ENCODE data around the gene TOMM20. TPM values are rescaled to one million over a fixed set of nuclear protein-coding genes. Genes with fewer than 3 reads are reported as not detected.
"Not testable (repeated sequence)": the region's sequence is repeated elsewhere in the genome, so short reads cannot be mapped to it uniquely, and the experiment has no call there.

TOMM20 gene
- total RNA-seq, 1 donor from 2014 or later = 70.3 TPM

DNA sequence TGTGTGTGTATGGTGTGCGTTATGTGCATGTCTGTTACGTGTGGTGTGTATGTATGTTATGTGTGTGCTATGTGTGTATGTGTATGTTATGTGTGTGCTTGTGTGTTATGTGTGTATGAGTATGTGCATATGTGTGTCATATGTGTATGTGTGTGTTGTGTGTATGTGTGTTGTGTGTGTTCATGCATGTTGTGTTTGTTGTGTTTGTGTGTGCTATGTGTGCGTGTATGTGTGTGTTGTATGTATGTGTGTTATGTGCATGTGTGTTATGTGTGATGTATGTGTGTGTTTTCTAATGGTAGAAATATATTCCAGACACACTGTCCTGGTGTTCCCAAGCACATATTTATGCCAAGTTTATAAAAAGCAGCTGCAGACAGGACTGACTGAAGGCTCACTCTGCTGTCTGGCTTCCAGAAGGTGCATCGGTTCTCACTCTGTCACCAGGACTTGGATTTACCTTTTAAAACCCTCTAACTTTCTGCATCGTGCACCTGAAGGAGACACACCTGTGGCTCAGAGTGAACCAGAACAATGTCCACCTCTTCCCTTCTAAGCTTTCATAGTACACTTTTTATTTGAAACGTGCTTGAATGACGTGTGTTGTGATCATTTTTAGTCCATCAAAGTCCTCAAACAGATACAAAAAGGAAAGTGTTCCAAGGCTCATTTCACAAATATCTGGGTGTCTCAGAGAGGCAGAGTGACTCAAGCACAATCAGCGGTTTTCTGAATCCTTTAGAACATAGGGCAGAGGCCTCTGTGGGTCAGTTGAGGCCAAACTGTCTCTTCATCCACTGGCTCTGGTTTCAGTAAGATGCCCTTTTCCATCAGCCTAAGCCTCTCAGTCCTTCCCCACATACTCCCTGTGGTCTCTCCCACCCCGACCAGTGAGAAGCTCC lies 49.9 kb downstream of the TOMM20 start:
- no peak for DNase-seq (ENCODE audit: low spot score)

DNA sequence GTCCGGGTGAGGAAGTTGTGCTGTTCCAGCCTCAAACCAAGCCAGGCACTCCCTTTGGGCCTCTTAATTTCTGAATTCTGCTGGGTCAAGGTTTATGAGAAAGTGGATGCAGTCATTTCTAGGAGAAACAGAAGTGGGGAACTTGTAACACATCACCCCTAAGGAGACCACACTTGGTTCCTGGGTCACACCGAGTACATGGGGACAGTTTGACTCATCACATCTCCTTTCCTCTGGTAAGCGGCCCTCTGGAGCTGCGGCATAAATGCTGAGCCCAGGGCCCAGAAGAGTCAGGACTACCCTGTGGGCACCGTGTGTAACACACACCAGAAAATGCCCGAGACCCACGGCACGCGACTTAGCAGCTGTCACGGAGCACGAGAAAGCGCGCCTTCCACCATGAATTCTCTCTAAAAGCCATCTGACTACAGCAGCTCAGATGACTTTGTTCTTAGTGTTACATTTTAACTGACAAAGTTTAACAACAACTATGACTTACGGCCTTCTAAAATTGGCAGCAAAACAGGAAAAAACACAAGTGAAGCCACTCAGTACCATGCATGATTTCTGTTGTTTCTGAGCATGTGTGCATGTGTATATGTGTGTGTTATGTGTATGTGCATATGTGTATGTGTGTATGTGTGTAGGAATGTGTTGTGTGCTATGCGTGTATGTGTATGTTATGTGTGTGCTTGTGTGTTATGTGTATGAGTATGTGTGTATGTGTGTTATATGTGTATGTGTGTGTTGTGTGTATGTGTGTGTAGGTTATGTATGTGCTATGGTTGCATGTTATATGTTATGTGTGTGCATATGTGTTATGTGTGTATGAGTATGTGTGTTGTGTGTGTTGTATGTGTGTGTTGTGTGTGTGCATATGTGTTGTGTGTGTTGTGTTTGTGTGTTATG lies 50.8 kb downstream of the TOMM20 start:
- DNase-seq (ENCODE audit: low spot score) = no peak

DNA sequence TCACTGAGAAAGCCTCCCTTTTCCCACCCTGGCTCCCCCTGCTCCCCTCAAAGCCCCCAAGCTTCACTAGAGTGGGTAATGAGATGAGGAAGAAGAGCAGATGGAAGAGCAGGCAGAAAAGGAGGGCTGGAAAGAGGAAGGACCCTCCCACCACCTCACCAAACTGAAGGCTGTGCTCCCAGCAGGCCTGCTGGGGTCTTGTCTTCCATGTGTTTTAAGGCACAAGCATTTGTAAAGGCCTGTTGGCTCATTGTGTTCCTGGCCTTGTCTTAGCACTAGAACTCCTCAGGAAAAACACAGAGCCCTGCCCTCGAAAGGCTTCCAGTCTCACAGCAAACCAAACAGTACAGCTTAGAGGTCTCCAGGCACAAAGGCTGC lies 51.5 kb downstream of the TOMM20 start:
- DNase-seq (ENCODE audit: low spot score) = no peak

DNA sequence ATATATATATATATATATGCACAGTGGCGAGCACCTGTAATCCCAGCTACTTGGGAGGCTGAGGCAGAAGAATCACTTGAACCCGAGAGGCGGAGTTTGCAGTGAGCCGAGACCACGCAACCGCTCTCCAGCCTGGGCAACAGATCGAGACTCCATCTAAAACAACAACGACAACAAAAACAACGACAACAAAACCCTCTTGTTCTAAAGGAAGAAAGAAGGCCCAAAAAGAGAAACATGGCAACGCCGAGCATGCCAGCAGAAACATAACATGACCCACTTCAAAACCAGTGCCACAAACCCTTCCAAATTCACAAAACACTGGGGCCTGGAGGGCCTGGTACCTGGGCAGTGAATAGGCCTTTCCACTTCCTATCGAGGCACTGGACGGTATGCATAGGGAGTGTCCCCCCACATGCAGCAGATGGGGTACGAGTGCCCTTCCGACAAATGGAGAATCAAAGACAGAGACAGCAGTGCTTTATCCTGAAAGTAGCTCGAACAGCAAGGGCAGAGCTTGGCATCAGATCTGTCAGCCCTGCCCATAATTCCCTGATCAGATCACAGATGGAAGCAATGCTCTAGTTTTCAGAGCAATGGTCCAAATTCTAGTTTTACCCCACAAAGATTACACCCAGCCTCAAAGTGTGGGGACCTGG lies 52.0 kb downstream of the TOMM20 start:
- DNase-seq (ENCODE audit: low spot score) = no peak

DNA sequence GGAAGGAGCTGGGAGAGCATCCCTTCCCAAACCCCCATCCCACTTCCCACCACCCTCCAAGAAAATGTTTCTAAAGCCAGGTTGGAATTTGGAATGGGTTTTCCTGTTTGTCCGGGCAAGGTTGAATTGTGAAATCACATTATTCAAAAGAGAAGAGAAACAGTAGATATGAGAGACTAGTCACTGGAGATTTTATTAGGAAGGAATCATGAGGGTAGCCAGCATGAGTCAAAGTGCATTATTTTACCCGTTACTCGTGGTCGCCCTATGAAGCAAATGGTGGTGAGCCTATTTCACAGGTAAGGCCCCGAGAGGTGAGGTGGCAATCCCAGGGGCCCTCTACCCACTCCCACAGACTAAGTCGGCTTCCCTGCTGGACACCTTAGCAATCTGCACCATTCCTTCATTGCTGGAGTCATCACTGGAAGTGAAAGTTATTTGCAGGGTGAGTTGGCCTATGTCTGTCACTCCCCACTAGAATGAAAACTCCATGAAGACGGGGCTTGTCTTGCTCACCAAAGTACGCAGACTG lies 52.8 kb downstream of the TOMM20 start:
- DNase-seq (ENCODE audit: low spot score) = no peak

DNA sequence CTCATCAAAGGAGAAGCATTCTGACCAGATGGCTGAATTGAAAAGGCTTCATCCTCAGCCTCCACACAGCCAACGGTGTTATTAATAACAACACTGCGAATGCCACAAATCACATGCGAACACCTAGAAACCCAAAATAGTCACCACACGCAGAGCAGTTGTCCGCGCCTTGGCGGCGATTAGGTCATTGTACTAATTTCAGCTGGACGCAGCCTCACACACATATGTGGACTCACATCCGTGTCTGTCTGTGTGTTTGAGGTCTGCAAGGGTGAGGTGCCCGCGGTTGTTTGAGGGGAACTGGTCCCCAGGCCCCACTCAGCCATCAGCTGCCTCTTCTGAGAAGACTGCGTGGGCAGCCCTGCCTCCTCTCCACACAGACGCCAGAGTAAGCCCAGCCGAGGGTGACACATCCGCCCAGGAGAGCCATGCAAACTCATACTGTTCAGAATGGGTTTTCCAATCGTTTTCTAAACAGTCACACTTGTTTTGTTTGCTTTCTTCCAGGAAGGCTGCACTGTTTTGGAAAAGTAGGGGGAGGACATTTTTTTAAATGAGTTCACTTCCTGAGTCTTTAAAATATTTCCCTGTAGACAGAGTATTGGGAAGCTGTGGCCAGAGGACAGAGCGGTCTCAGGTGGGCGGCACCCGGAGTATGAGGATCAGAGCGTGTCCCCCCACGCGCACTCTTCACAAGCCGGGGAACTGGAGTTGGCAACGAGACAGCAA lies 53.4 kb downstream of the TOMM20 start:
- DNase-seq (ENCODE audit: low spot score) = peak; percentile 49

DNA sequence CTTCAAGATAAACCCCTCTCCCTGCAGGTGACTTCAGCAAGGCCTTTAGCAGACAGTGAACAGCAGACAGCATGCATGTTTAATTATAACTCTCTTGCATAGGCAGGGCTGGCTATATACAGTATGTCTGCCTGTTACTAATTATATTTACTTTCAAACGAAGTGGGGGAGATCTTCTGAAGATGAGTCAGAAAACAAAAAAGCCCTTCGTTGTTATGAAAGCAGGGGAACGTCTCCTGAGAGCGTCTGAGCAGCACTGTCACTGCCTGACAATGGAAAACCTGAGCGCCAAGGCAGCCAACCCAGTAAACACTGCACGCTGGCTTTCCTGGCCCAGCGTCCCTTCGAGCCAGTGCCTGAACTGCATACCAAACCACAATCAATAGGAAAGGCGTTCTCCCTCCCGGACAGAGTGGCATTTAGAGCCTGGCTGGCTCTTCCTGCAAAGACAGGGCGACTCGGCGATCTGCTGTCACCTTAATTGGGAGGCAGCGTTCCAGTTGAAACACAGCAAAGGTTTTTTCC lies 54.1 kb downstream of the TOMM20 start:
- peak; percentile 79 for DNase-seq (ENCODE audit: low spot score)

DNA sequence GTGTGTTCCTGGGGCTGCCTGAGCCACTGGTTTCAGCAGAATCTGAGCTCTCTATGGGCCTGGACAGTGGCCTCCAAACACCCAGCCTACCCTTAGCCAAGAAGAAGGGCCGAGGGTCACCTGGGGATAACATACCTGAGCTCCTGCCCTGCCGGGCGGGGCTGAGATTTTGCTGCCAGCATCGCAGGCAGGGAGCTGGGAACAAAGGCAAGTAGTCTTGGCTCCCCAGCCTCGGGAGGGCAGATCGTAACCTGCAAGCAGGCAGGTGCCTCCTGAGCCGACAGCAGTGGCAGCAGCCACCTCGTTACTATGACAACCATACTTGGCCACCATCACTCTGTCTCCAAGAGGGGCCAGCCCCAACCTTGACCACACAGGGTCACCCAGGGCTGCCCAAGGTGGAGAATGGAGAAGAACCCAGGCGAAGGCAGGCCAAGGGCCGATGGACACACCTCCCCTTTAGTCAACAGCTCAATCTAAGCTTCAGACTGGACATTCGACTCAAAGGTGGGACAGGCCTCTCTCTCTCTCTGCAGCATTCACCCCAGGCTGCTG lies 54.6 kb downstream of the TOMM20 start:
- peak; percentile 74 for DNase-seq (ENCODE audit: low spot score)

DNA sequence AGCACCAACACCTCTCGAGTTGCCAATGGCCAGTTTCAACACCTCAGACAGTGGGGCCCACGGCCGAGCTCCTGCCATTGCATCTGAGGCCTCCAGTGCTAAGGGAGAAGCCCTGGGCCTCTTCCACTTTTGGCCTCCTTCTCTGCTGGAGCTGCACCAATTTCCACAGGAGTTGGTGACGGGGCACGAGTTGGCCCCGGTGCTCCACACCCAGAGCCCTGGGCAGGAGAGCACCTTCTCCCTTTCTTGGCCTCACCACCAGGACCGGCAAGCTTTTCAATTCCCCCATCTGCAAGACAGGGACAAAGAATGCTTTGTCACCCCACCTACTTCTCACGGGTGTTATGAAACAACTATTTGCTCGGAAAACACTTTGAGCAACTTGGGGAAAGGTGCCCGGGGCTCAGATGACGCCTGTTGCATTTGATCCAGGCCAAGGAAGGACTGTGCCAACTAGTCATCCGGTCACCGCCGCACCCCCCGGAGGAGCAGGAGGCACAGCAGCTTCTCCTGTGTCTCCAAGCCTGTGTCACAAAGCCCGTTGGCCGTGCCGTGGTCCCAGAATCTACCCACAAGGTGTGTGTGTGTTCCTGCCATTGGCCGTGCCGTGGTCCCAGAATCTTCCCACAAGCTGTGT lies 55.2 kb downstream of the TOMM20 start:
- DNase-seq (ENCODE audit: low spot score) = peak; percentile 87

DNA sequence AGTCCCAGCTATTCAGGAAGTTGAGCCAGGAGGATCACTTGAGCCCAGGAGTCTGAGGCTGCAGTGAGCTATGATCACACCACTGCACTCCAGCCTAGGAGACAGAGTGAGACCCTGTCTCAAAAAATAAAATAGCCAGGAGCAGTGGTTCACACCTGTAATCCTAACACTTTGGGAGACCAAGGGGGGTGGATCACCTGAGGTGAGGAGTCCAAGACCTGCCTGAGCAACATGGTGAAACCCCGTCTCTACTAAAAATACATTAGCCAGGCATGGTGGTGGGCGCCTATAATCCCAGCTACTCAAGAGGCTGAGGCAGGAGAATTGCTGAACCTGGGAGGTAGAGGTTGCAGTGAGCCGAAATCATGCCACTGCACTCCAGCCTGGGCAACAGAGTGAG lies 56.1 kb downstream of the TOMM20 start:
- DNase-seq (ENCODE audit: low spot score) = not testable (repeated sequence)

DNA sequence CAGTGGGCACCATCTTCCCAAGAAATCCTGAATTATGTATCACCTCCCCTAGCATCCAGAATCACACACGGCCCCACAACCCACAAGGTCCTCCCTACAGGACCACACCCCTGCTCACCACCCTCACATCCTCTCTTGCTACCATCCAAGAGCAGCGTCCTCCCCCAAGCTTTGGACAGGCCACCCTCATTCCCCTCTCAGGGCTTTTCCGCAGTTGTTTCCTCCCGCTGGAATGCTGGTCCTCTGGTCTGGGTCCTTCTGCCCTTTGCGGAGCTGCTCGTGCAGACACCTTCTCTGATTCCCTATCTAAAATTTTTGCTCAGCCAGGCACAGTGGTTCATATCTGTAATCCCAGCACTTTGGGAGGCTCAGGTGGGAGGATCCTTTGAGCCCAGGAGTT lies 56.5 kb downstream of the TOMM20 start:
- DNase-seq (ENCODE audit: low spot score) = no peak

DNA sequence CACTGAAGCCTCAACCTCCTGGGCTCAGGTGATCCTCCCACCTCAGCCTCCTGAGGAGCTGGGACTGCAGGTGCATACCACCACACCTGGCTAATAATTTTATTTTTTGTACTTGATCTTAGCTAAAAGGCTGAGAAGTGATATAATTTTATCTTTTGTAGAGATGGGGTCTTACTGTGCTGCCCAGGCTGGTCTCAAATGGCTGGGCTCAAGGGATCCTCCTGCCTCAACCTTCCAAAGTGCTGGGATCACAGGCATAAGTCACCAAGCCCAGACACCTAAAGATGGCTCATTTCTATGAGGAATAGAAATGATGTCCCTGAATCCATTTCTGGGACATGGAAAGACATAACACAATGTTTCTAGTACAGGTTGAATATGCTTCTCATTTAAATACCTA lies 57.8 kb downstream of the TOMM20 start:
- no peak for DNase-seq (ENCODE audit: low spot score)

DNA sequence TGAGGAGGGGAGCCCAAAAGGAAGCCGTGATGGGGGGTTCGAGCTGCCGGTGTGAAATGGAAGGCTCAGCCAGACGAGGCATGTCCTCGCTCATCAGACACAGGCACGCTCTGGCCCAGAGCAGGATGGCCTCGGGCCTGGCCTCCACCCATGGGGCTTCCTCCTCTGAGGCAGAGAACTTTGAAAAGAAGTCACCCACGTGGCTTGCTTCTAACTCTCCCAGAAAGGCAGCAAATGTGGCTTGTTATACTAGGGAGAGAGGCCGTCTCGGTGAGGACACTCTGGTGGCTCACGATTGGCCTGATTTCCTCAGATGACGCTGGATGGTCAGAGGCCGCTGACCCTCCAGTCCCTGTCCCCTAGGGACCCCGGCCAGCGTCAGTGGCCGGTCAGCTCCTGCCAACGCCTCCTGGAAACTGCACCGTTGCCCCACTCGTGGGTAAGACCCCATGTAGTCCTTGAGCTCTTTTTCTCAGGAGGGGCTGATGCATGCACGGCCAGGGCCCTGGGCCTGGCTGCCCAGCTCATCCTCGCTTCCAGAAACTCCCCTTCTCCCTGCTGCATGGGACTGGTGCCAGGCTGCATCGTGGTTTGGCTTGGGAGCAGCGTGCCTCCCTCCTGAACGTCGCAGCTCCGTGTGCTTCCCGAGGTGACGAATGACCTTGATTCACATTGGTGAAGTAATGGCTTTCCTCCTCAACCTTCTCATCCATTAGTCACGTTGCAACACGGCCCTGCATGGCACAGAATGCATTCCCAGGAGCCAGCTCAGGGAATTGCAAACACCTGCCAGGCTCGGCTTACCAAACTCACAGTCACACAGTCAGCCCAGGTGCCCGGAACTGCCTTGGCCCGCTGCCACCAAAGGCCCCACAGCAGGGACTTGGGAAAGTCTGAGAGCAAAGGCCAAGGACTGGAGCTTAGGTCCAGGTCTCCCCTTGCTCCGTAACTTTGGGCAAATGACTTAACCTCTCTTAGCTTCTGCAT lies 58.8 kb downstream of the TOMM20 start:
- DNase-seq (ENCODE audit: low spot score) = peak; percentile 51

DNA sequence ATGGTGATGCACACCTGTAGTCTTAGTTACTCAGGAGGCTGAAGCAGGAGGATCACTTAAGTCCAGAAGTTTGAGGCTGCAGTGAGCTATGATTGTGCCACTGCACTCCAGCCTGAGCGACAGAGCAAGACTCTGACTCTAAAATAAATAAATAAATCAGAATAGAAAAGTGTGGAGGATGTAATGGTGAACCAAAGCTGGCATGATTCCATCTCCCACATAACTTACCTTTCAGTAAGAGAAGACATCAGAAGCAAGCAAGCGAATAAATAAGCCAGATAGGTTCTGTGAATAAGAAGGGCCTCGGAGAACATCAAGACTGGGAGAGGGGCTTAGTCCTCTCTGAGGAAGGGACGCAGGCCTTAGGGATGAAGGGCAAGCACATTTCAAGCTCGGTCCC lies 59.5 kb downstream of the TOMM20 start:
- DNase-seq (ENCODE audit: low spot score) = no peak

DNA sequence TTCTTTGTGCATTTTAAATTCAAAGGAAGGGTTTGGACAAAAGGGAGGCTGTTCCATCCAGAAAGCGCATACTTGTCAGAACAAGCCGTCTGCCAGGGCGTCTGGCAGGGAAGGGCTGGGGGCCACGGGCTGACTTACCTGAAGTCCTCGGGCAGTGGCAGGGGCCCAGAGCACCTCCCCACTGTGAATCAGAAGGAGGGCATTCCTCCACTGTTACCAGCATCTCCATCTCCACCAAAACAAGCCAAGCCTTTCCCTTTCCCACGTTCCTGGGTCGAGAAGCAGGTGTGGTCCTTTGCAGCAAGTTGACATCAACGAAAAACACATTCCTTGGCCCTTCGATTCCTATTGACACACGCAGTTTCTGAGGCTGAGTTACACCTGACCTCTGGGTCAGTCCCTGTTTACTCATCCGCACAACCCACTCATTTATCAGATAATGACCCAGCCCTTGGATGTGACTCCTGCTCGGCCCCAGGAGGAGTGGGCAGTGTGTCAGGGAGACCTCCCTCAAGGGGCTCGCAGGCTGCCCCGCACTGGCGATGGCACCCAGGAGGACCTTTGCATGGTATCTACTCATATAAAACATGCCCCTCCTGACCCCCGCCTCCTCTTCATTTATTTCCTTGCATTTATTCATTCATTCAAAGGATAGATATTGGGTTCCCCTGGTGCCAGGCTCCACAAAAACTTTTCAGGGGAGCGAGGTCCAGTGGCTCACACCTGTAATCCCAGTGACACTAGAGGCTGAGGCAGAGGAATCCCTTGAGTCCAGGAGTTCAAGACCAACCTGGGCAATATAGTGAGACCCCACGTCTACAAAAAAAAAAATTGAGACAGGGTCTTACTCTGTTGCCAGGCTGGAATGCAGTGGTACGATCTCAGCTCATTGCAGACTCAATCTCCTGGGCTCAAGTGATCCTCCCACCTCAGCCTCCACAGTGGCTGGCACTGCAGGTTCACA lies 60.2 kb downstream of the TOMM20 start:
- DNase-seq (ENCODE audit: low spot score) = peak; percentile 69

DNA sequence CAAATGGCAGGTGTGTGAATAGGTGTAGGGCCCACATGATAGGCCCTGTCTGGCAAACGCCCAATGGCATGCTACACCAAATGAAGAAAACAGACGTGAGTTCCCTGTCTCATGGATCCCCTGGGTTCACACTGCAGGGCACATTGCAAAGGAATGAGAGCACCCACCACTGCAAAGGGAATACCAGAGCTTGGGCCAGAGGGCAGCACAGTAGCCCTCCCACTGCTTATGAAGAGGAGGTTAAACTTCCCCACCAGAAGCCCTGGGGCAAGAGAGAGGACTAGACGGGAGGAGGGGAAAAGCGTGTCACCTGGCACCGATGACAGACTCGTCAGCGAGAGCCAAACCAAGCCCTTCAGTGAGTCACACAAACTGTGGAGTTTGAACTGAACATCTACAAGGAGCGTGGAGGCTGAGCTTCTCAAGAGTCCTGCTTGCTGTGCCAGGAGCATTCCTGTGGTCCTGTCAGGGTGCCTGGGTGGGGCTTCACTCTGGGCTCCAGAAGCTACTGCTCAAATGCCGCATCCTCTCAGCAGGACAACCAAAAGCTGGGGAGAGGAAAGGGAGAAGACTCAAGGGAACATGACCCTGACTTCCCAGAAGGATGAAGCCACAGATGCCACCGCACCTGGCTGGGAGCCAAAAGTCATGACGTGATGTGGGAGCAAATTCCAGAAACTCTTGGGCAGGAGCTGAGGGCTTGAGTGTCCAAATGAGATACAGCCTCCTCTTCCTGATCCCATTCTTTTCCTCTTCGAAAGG lies 61.1 kb downstream of the TOMM20 start:
- peak; percentile 93 for DNase-seq (ENCODE audit: low spot score)
